Left ventricle myocardium superior (tissue), 1 donor: ENCODE measurements around the gene AATK. TPM values are rescaled to one million over a fixed set of nuclear protein-coding genes. Genes with fewer than 3 reads are reported as not detected.
"Not testable (repeated sequence)": the region's sequence is repeated elsewhere in the genome, so short reads cannot be mapped to it uniquely, and the experiment has no call there.

Experiments
- ATAC-seq: fragments of 200-7000 bp; cut with Tn5 transposase; one replicate; pipeline ENCODE4 v1.9.1; 2020; ENCODE audit warnings: mild to moderate bottlenecking, moderate library complexity
- DNase-seq: peaks from one replicate; pipeline ENCODE4 v3.0.0-alpha.2; 2020
- intact Hi-C: fragments of 100-400 bp; cut with micrococcal nuclease; formaldehyde crosslinking; loops from one replicate; pipeline ENCODE4 v1.11.0; 2022
- total RNA-seq: library from RNA; stranded (reverse); fragmentation: NEBNext Ultra II Directional; extraction: Animal tissue kit (Norgen Biotek cat#: 25700); gene quantifications from one replicate; pipeline ENCODE4 v1.2.1, GENCODE V29; 2021
- donor health status: DM: no; HTN: yes; CAD: no; lungs with severe emphysema.

The AATK gene
- total RNA-seq, 1 donor from 2014 or later: 14.5 TPM

DNA sequence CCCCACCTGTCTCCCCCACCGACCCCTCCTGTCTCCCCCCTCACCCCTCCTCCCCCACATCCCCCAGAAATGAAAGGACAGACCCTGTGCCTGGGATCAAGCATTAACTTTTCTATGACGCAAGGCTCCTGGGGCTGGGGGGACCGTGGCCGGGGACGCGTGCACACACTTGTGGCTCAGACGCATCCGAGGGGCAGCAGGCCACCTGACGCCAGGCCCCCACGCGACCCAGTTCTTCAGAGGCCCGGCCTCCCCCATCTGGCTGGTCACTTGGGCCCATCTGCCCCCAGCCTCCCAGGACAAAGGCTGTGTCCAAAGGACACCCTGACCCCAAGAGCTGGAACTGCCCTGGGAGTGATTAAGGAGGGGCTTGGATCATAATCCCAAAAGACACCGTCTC lies 14.7 kb downstream of the AATK start:
- intact Hi-C loops: no loop called here
- DNase-seq: peak; percentile 23

DNA sequence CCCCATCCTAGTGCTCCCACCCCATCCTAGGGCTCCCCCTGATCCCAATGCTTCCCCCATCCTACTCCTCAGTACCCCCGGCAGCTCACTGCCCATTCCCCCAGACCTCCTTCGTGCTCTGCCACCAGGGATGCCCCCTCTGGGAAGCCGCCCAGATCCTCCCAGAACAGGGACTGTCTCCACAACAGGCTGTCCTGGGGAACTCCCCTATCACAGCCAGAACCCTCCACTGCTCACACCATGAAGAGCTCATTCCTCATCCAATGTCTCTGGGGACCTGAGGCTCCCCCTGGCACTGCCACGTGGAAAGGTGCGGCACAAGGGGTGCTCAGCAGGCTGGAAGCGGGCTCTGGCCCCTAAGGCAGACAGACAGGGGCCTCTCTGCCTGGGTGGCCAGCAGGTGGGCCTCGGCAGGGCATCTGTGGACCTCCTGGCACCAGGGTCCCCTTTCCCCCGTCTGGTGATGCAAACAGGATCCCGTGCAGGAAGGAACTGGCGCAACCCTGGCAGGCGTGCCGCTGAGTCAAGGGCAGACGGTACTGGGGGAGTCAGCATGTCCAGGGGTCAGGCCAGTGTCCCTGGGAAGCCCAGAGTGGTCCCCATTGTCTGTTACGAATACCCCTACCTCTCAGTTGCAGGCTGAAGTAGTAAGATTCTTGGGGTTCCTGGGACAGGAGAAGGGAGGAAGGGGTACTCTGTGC lies 15.5 kb downstream of the AATK start:
- intact Hi-C loops: no loop called here
- ATAC-seq: peak; percentile 38
- DNase-seq: peak; percentile 55

More for the DNA sequence above, 14.7 kb downstream of the AATK start:
- ATAC-seq: no peak

- intact Hi-C loops: no loop called here
- ATAC-seq: peak; percentile 28
- no peak for DNase-seq
Observed at GRCh38 chr17:81148986-81149533, 17.0 kb downstream of the AATK start.

- DNase-seq (no peak), ATAC-seq (no peak)
- intact Hi-C loops: no loop called here
Observed at GRCh38 chr17:81148571-81148970, 17.4 kb downstream of the AATK start.

- DNase-seq: no peak
- no peak for ATAC-seq
- intact Hi-C loops: no loop called here
Observed at GRCh38 chr17:81147701-81148100, 18.3 kb downstream of the AATK start.

GRCh38 chr17:81146208-81146607 lies 19.8 kb downstream of the AATK start:
- intact Hi-C loops, DNase-seq, ATAC-seq: not testable (repeated sequence)

DNA sequence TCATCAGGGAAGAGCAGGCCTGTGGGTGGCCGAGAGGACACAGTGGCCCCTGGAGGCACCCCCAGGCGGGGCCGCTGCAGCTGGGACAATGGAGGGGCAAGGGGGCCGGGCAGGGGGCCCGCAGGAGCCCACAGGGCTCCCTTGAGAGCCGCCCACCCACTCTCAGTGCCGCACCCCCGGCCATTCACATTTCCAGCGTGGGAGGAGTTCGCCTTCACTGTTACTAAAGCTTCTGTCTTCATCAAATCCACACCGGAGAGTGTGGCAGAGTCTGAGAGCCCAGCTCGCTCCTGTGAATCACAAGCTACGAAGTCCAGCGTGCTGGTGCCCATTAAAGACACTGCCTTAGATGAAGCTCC lies 21.6 kb downstream of the AATK start:
- ATAC-seq (no peak), DNase-seq (no peak)
- intact Hi-C loops: no loop called here

GRCh38 chr17:81143717-81144422 lies 22.2 kb downstream of the AATK start:
- ATAC-seq (no peak), DNase-seq (no peak)
- intact Hi-C loops: no loop called here

GRCh38 chr17:81143200-81143527 lies 22.9 kb downstream of the AATK start:
- intact Hi-C loops: no loop called here
- DNase-seq (no peak), ATAC-seq (peak; percentile 18)

GRCh38 chr17:81142301-81143199 lies 23.5 kb downstream of the AATK start:
- ATAC-seq (peak; percentile 95), DNase-seq (peak; percentile 86)
- intact Hi-C loops: no loop called here

- no peak for DNase-seq
- ATAC-seq: no peak
- intact Hi-C loops: no loop called here
Observed at GRCh38 chr17:81140695-81141094, 25.3 kb downstream of the AATK start.

GRCh38 chr17:81140018-81140417 lies 26.0 kb downstream of the AATK start:
- intact Hi-C loops: no loop called here
- no peak for DNase-seq
- no peak for ATAC-seq

DNA sequence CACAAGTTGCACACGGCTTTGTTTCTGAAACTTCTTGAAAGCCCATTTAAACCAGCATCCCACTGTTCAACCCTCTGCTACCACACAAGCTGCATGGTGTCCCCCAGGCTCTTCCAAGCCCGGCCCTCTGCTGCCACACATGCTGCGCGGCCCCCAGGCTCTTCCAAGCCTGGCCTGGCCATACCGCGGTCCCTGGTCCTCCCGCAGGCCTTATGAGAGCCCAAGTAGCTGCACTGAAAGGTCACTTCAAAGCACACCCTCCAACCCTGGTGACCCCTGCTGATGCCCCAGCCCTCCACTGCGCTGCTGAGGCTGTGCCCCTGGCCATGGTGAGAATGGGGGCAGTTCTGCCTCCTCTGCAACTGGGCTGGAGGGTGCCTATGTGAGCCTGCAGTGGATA lies 26.6 kb downstream of the AATK start:
- no peak for ATAC-seq
- intact Hi-C loops: no loop called here
- no peak for DNase-seq

DNA sequence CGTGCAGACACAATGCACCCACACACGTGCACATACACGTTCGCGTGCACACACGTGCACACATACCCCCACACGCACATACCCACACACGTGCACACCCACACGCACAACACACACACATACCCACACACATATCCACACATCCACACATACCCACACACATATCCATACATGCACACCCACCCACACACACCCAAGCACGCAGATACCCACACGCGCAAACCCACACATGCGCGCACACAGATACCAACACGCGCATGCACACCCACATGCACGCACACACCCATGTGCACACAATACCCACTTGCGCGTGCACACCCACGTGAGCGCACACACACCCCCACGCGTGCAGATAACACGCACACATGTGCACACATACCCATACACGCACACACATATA lies 27.5 kb downstream of the AATK start:
- intact Hi-C loops: no loop called here
- ATAC-seq (no peak), DNase-seq (no peak)

- intact Hi-C loops: no loop called here
- no peak for ATAC-seq
- no peak for DNase-seq
Observed at GRCh38 chr17:81138083-81138482, 27.9 kb downstream of the AATK start.

DNA sequence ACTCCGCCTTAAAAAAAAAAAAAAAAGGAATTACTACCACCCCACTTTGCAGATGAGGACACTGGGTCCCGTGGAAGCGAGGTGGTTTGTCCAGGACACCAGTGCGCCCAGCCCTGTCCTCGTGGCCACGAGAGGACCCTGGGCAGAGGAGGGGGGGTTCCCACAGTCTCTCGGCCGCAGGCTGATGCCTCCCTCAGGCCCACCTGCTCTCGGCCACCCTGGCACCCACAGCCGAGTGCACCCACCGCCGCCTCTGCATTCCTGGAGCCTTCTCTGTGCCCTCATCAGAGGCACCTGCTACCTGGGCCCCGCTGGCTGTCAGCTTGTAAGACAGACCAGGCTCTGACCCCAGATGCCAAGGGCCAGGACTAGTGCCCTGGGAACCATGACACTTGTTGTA lies 28.8 kb downstream of the AATK start:
- intact Hi-C loops: no loop called here
- DNase-seq (no peak), ATAC-seq (no peak)

GRCh38 chr17:81136366-81136765 lies 29.7 kb downstream of the AATK start:
- DNase-seq: no peak
- no peak for ATAC-seq
- intact Hi-C loops: no loop called here

GRCh38 chr17:81135505-81136278 lies 30.3 kb downstream of the AATK start:
- no peak for DNase-seq
- no peak for ATAC-seq
- intact Hi-C loops: no loop called here

DNA sequence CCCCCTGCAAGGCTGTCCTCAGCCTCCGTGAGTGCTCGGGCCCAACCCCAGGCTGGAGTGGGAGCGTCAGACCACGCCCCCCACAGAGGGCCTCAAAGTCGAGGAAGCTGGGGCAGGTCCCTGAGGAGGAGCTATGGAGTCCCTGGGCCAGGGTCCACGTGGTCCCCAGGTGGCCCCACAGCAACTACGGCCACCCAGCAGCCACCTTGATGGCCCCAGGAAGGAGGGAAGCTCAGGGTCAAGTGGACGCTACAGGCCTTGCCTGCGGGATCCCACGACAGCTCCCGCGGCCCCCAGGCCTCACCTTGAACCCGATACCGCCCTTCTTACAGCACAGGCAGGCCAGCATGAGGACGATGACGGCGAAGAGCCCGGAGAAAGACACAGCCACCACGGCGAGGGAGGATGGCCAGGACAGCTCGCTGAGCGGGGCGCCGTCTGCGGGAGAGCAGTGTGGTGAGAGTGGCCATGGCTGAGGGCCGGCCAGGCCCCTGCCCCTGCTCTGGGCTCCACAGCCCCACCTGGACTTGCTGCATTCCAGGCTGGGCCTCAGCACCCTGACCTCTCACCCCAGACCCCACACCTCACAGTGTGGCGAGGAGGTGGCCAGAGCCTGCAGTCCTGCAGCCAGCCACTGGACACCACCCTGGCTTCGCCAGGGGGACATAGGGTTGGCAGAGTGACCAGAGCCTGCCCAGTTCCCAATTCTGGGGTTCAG lies 31.8 kb downstream of the AATK start:
- intact Hi-C loops: no loop called here
- ATAC-seq (no peak), DNase-seq (no peak)
